HG03442 (cell line): ENCODE data around the gene SELENOO.

Experiments used
- ATAC-seq: cut with Tn5 transposase; IDR thresholded peaks from one replicate; pipeline ENCODE4 v1.9.1; 2021; ENCODE audit warnings: mild to moderate bottlenecking, moderate library complexity; ENCODE audit not compliant: unreplicated experiment

SELENOO gene

GRCh38 chr22:50264946-50265669 lies 64.3 kb downstream of the SELENOO start:
- ATAC-seq: no peak

- no peak for ATAC-seq
These were observed 66.2 kb downstream of the SELENOO start for GRCh38 chr22:50266994-50267393.
